ENCODE data around the gene ODAD2.

The ODAD2 gene

DNA sequence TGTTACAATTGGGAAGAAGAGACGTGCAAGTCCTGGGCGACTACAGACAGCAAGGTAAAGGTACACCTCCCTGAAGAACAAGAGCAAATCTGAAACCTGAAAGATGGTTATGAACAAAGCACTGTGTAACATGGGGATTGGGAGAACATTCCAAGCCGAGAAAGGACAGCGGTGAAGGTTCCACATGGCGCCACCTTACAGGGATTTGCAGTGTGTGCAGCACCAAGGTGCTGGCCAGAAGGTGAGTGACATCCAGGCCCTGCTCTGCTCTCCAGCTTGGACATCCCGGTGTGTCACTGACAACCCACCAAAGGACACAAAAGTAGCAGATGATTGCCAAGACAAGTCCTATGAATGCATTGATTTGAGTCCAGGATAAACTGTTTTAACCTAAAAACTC lies 165.1 kb downstream of the ODAD2 start:
- no peak for DNase-seq

DNA sequence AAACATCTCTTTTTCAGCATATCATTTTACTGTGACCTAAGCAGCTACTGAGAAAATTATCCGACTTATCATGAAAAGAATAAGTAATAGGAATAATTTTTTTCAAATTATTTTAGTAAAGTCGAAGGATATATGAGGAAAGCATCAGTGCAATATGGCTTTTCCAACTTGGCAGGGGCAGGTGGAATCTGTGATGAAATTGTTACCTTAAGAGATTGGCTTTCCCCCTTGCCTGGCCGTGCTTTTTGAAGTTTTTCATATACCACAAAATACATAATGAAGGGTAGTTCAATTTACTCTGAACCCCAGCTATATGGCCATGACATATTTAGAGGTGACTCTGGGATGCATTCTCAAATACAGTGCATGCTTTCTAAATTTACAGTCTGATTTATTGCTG lies 166.1 kb downstream of the ODAD2 start:
- no peak for DNase-seq

DNA sequence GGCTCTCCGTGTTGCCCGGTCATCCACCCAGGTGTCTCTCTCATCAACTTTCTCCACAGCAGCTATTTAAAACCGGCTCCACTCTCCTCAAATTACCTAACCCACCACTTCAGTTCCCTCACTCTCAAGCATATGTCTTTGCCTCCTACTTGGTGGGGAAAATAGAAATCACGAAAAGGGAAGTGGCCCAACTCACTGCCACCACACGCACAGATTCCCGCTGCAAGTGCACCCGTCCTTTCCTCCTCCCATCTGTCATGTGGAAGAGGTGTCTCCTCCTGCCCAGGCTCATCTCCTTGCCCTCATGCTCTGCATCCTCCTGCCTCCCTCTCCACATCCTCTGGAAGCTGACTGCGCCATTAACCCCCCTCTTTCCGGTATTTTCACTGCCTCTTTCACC lies 172.5 kb downstream of the ODAD2 start:
- no peak for DNase-seq

DNA sequence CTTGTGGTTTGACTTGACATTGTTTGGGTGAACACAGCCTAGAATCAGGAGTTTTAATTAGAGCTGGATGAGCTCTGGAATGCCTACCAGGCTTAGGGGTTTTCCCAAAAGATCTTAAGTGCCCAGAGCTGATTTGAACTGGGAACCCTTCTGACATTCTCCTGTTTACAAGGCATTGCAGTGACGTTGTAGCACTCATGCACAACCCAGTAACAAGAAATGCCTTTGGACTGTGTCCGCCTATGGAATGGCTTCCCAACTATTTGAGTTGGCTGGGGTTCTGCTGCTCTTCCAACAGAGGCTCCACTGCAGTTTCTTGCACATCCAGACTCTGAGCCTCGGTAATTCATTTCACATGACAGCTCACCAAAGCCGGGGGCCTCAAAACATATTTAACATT lies 176.6 kb downstream of the ODAD2 start:
- no peak for DNase-seq

DNA sequence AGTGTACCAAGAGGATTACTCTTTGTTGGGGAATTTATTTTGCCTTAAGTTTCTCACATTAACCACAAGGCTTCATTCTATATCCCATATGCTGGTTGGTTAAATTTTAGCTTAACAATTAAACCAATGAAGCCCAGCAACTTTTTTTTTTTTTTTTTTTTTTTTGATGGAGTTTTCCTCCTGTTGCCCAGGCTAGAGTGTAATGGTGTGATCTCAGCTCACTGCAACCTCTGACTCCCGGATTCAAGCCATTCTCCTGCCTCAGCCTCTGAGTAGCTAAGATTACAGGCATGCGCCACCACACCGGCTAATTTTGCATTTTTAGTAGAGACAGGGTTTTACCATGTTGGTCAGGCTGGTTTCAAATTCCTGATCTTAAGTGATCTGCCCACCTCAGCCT lies 178.2 kb downstream of the ODAD2 start:
- no peak for DNase-seq

DNA sequence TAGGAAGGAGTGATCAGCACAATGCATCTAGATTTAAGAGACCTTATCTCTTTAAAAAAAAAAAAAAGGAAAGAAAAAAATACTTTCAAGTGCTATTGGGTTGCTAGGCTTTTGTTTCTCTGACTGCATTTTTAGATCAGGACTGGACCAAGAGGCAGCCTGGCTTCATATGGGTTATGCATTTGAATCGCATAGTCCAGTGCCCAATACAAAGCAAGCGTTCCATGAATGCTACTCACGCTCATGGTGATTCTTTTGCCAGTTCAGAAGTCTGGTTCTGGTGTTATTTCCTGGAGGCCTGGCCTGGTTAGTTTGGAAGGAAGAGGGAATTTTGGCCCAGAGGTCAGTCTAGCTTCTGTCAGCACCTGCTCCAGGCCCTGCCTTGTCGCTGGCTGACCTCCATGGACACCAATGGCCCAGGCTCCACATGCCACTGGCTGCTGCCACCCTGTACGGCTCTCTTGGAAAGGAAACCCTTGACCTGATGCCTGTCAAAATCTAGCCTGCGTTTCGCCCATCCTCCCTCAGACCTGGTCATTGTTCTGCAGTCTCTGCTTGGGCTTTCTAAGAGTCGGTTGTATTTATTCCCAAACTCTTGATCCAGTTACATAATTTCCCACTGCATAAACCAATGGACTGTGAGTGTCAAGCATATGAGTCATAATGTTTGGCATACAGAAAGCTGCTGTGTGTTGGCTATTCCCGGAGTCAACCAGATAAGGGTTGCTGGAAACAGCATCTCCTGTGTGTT lies 178.9 kb downstream of the ODAD2 start:
- no peak for DNase-seq

DNA sequence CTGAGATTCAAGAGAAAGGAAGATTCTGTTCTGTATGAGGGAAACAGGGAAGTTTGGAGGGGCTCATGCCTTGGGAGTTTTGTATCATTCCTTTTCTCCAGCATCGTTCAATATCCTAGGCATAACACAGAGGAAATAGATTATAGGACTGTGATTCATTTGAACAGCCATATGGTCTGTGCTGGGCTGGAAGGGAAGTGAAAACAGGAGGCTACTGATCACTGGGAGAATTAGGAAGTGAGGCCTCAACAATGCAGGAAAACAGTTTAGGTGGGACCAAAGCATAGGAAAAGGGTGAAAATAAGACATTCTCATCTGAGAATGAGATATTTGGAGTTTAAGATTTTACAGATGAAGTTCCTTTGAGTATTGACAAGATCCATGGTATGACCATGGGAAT lies 182.6 kb downstream of the ODAD2 start:
- DNase-seq: no peak

DNA sequence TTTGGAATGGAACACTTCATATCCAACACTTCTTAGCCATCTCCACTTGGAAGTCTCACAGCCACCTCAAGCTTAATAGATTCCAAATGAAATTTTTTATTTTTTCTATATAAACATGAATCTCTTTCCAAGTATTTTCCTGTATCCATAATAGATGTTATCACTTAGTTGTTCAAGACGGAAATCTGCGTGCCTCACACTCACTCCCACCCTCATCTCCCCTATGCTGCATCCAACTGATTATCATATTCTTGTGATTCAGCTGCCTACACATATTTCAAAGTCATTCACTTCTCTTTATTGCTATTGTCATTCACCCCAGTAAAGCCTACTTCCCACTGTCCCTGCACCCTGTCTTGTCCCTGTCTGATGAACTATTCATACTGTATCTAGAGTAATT lies 183.0 kb downstream of the ODAD2 start:
- no peak for DNase-seq

DNA sequence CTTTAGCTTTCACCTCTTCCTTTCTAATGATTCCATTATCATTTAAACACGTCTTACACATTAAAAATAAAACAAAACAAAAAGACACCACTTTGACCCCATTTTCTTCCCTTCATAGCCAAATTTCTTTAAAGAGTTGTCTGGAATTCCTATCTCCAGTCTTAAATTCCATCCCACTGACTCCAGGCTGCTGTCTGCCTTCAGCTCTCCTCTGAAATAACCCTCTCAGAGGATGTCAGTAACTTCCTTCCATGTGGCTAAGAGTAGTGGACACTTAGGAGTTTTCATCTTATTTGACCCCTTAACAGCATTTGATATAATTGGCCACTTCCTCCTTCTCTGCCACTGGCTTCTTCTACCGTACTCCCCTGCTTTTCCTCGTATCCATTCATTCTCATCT lies 183.6 kb downstream of the ODAD2 start:
- no peak for DNase-seq

DNA sequence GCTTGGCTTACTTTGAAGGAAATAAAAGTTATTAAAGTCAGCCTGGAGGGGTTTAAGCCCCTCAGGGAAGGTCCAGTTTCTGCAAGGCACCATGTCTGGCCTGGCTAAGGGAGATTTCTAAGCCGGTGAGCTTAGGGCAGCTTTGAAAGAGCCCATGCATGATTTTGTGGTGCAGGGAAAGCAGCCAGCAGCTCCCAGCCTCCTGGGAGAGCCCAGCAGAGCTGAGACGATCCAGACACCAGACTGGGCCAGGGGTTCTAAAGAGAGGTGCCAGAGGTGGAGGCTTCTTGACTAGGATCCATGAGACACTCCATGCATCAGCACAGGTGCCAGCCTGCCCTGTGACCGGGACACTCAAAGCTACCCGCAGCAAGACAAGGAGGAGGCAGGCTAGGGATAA lies 193.7 kb downstream of the ODAD2 start:
- DNase-seq: no peak

DNA sequence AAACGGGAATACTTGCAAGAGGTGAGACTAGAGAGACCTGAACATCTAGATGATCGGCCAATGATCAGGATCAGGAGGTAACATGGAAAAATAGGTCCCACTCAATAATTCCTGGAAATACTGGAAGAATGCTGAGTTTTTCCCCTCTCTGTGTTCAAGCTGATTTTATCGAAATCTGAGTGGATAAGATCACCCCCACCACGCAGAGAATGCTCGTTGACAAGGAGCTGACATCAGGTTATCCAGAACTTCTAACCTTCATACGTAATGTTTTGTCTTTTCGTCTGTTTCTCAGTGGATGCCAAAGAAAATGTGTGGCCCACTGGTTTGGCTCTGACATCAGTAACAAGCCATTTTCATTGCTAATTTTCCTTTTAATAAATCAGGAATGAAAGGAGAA lies 194.7 kb downstream of the ODAD2 start:
- DNase-seq: no peak

DNA sequence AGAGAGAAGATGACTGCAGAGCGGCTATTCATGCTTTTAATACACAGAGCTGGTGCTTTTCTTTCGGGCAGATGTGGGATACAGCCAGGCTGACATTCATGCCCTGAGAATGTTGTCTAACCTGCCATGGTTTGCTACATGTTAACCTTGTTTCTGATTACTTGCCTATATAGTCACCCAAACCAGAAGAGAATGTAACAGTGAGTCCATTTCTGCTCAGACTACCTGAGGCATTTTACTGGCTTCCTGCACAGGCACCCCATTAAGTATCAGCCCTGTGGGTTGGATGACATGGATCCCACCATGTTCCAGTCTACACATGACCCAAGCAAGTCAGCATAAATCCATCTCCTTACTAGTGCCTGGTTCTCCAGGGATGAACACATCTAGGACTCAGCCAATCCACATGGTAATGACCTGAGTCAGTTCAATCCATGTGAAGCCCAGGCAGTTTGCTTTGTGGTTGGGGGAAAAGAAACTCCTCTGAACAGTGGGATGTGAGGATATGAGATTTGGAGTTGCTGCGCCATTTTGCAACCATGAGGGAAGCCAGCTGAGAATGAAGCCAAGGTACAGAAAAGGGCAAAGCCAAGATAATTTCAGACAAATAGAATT lies 197.6 kb downstream of the ODAD2 start:
- no peak for DNase-seq

DNA sequence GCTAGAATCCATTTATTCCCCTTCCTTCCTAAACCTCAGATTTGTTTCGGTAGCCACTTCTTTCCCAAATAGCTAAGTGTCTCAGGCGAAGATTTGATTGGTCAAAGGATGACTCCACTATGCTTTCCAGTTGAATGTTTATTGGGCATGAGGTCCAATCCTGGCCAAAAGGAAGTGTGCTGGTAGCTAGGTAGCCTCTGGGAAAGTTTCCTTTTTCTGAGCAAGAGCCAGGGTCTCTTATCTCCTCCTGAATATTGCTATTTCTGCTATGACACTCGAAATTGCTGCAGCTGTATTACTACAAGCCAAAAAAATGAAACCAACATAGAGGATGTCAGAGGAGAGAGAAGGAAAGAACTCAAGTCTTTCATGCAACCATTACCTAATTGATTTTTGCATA lies 199.8 kb downstream of the ODAD2 start:
- no peak for DNase-seq

DNA sequence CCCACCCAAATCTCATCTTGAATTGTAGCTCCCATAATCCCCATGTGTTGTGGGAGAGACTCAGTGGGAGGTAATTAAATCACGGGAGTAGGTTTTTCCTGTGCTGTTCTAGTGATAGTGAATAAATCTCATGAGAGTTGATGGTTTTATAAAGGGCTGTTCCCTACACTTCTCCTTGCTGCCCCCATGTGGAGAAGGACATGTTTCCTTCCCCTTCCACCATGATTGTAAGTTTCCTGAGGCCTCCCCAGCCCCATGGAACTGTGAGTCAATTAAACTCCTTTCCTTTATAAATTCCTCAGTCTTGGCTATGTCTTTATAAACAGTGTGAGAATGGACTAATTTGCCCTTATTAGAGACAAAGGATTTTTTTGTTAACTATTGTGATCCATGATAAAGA lies 204.7 kb downstream of the ODAD2 start:
- DNase-seq: no peak

DNA sequence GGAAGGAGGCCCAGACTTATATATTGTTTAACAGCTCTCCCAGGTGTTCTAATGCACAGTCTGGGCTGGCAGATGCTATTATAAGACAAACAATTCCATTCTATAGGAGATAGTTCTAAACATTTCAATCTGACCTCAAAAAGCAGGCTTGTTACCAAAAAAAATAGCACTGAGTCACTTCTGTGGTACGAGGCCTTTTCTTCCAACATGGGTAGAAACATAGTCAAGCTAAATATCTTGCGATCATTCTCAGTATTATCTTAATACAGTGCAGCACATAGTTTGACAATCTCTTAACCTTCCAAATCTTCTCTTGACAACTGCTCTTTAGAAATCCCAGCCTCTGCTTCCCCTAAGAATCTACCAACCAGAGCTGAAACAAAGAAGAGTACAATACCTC lies 206.7 kb downstream of the ODAD2 start:
- no peak for DNase-seq

DNA sequence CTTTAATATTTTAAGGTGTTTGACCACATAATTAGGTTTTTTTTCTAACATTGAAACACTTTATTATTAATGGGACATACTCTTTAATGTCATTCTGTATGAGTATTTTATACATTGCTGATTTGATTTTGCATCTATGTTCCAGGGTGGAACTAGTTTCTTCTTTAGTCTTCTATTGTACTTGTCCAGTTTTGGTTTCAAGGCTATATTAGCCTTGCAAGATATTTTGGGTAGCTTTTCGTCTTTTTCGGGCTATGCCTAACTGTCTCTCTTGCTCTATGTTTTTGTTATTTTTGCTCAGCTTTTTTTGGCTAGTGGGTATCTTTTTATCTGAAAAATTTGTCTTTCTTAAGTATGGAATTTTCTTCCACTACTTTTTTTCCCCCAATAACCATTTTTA lies 214.6 kb downstream of the ODAD2 start:
- DNase-seq: no peak

DNA sequence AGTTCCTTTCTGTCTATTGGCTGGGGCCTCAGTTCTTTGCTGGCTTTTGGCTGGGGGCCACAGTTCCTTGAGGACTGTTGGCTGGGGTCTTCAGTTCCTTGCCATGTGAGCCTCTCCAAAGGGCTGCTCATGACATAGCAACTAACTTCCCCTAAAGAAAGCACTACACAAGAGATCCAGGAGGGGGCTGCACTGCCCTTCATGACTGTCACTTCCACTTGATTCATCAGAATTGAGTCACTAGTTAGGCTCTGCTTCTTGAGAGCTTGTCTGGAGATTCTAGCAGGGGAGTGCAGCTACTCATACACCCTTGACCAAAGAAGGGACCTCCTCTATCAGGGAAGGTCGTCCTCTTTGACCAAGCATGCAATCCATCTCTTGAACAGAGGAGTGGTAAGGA lies 215.2 kb downstream of the ODAD2 start:
- DNase-seq: no peak

DNA sequence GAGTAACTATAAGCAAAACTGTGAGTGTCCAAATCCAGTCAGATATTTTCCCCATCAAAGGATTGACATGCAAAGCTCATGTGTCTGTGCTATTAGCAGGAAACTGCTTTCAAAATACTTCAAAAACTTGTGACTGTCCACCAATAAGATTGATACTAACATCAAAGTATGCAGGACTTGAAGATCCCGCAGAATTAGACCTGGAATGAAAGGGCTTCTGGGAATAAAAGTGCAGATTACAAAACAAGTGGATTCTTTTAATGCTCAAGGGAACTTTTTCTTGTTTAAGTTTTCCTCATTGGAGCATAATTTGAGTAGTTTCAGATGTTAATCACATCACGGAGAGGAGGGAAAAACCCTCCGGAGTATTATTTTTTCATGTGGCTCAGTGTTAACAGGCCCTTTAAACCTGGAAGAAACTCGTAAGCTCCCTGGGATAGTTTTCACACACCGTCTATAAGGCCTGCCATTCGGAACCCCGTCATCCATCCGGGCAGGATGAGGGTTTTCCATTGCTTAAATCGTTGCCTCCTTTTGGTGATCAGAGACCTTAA lies 219.3 kb downstream of the ODAD2 start:
- DNase-seq: no peak

DNA sequence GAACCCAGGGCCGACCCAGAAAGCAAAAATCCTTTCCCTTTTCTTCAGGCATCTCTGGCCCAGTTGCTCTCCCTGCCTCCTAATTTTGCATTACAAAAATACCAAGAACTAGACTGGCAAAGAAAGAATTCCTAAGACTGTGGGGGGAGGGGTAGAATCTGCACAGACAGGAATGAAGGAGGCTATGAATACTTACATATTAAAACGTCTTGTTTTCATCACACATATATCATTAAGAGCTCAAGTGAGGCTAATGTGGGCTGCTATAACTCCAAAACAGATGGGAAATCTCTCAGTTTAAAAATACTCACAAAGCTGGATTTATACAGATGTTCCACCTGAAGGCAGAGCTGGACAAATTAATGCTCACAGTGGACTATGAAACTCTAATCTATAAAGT lies 224.0 kb downstream of the ODAD2 start:
- DNase-seq: no peak

DNA sequence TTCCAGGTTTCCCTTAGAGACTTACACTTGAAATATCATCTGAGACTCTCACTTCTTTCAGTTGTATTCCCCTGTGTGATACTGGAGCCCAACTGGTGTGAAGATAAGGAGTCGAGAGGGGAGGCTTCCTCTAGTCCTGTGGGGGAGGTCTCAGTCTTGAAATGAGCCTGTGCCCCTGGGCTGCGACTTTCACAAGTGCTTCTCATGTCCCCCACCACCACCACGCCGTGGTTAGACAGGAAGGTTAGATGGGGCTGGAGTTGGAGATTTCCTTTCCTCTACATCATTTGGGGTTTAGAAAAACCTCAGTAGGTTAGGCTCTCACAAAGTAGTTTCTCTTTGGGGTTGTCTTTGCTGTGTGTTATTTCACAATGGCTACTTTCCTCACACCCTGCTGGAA lies 227.6 kb downstream of the ODAD2 start:
- DNase-seq: no peak

DNA sequence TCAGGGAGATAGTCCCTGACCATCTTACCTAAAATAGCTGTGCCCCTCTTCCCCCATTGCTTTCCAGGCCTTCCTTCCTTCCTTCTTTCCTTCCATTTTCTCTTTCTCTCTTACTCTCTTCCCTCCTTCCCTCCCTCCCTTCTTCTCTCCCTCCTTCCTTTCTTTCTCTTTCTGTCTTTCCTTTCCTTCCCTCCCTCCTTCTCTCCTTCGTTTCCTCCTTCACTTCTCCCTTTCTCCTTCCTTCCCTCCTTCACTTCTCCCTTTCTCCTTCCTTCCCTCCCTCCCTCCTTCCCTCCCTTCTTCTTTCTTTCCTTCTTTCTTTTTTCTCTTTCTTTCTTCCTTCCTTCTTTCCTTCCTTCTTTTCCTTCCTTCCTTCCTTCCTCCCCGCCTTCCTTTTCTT lies 228.7 kb downstream of the ODAD2 start:
- no peak for DNase-seq
